ENCODE data around the gene CDCA7. TPM values are rescaled to one million over a fixed set of nuclear protein-coding genes. Genes with fewer than 3 reads are reported as not detected.

The CDCA7 gene
- total and polyA plus RNA-seq, 2 donors (not counting 3 experiments of a cell fraction or from before 2014, with no cell fraction given), result 14.9 to 29.7 TPM

DNA sequence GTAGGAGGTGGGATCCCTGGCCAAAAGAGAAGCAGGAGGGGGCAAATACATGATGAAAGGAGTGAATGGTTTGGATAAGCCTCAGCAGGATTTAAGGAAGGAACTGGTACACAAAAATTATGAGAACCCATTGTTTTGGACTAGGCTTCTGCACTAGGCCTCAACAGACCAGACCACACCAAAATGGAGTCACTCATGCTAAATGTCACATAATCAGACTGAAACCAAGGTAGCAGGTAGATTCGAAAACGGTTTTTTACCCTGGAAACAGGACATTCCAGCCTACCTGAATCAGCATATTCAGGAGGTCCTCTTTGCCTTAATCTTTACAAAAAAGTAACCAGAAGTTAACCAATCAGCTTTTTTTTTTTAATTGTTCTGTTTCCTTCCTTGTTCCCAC lies 49.4 kb upstream of the CDCA7 start:
- Histone ChIP-seq H3K4me2 (ENCODE audit: insufficient read depth, low read length) (no peak overlapping the region), H3K9me3 (replicated peaks; ENCODE audit: control insufficient read depth, insufficient read depth, low read length) (no peaks in the 10 kb centered on the region), H3K79me2 (ENCODE audit: control insufficient read depth, insufficient read depth, low read length) (no peaks in the 10 kb centered on the region), H3K4me3 (replicated peaks in 1 of 3; ENCODE audit: insufficient read depth in 1 of 3, low read depth in 1 of 3, low read length in 3 of 3) (no peak overlapping the region), H2AFZ (ENCODE audit: low read depth, low read length) (no peak overlapping the region), H3K36me3 (ENCODE audit: control insufficient read depth in 2 of 2, extremely low read depth in 1 of 2, insufficient read depth in 2 of 2, low read length in 2 of 2) (no peaks in the 10 kb centered on the region), H3K27me3 (ENCODE audit: control insufficient read depth in 2 of 2, insufficient read depth in 2 of 2, low read length in 2 of 2) (peaks cover 4 to 6% of the 10 kb centered on the region in 2 experiments), H4K20me1 (replicated peaks; ENCODE audit: control insufficient read depth, extremely low read depth, insufficient read depth, low read length) (no peaks in the 10 kb centered on the region), H3K9ac (replicated peaks; ENCODE audit: extremely low read depth, insufficient read depth, low read length) (no peak overlapping the region), H3K9me1 (replicated peaks; ENCODE audit: control insufficient read depth, extremely low read depth, insufficient read depth, low read length) (no peaks in the 10 kb centered on the region), H3K4me1 (ENCODE audit: control insufficient read depth, extremely low read depth, insufficient read depth, low read length) (no peaks in the 10 kb centered on the region), H3K27ac (ENCODE audit: insufficient read depth, low read depth, low read length) (no peak overlapping the region)
- FAIRE-seq (no peak), DNase-seq (ENCODE audit: low read depth, low spot score) (no peak)
- BruUV-seq (replicated peaks), result no TSS peak
- ChIA-PET POLR2A (no interaction called here), CTCF (no interaction called here)
- TF ChIP-seq, protein P1, sequence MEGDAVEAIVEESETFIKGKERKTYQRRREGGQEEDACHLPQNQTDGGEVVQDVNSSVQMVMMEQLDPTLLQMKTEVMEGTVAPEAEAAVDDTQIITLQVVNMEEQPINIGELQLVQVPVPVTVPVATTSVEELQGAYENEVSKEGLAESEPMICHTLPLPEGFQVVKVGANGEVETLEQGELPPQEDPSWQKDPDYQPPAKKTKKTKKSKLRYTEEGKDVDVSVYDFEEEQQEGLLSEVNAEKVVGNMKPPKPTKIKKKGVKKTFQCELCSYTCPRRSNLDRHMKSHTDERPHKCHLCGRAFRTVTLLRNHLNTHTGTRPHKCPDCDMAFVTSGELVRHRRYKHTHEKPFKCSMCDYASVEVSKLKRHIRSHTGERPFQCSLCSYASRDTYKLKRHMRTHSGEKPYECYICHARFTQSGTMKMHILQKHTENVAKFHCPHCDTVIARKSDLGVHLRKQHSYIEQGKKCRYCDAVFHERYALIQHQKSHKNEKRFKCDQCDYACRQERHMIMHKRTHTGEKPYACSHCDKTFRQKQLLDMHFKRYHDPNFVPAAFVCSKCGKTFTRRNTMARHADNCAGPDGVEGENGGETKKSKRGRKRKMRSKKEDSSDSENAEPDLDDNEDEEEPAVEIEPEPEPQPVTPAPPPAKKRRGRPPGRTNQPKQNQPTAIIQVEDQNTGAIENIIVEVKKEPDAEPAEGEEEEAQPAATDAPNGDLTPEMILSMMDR (IDR thresholded peaks at IDR 0.05; ENCODE audit: extremely low read depth in 1 of 2, insufficient read depth in 1 of 2, low read depth in 1 of 2, low read length in 2 of 2), result no peak
- TF ChIP-seq JUN (IDR thresholded peaks at IDR 0.05; ENCODE audit: borderline replicate concordance, insufficient read depth, insufficient read length, low read depth) (no peak), MYC (IDR thresholded peaks at IDR 0.05; ENCODE audit: low read depth, low read length) (no peak), POLR2AphosphoS5 (IDR thresholded peaks at IDR 0.05; ENCODE audit: insufficient read depth, low read depth, low read length) (no peak), EZH2 (IDR thresholded peaks at IDR 0.05; ENCODE audit: borderline replicate concordance, low read depth, low read length, severe bottlenecking) (no peak), FOS (IDR thresholded peaks at IDR 0.05; ENCODE audit: borderline replicate concordance, insufficient read depth, low read length) (no peak), GATA2 (IDR thresholded peaks at IDR 0.05; ENCODE audit: insufficient read depth, insufficient read length, low read depth, low read length) (no peak), POLR2A (IDR thresholded peaks at IDR 0.05; ENCODE audit: low read depth, low read length) (no peak)
- TF ChIP-seq, protein P2, sequence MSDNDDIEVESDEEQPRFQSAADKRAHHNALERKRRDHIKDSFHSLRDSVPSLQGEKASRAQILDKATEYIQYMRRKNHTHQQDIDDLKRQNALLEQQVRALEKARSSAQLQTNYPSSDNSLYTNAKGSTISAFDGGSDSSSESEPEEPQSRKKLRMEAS (IDR thresholded peaks at IDR 0.05; ENCODE audit: insufficient read depth, insufficient read length), result no peak
- intact Hi-C loops (cut with micrococcal nuclease), result no loop called here
- dilution Hi-C loops (cut with MboI; ENCODE audit: extremely low pct_ligation_motif_present, low sequenced_read_pairs), result no loop called here

Data from endothelial cell of umbilical vein (primary cell).